GM12873 (cell line): ENCODE data around the gene SAXO1.

Experiments
- CTCF ChIP-seq: IDR thresholded peaks from 2 replicates; pipeline ENCODE4 v1.5.1; 2012; ENCODE audit warnings: low read depth, mild to moderate bottlenecking, moderate library complexity, low read length, control low read depth; ENCODE audit not compliant: insufficient read depth; ENCODE audit errors: missing control alignments

Gene SAXO1

GRCh38 chr9:18985996-18986395 lies 47.0 kb downstream of the SAXO1 start:
- TF ChIP-seq CTCF: no peak

GRCh38 chr9:18985464-18985951 lies 47.5 kb downstream of the SAXO1 start:
- TF ChIP-seq CTCF: no peak

- TF ChIP-seq CTCF: no peak
These were observed 50.8 kb downstream of the SAXO1 start for GRCh38 chr9:18982262-18982620.

- TF ChIP-seq CTCF: no peak
These were observed 51.3 kb downstream of the SAXO1 start for GRCh38 chr9:18981476-18982261.

- no peak for TF ChIP-seq CTCF
These were observed 52.8 kb downstream of the SAXO1 start for GRCh38 chr9:18980189-18980588.

- TF ChIP-seq CTCF: no peak
These were observed 53.6 kb downstream of the SAXO1 start for GRCh38 chr9:18979367-18979766.

- no peak for TF ChIP-seq CTCF
These were observed 54.8 kb downstream of the SAXO1 start for GRCh38 chr9:18978188-18978587.
